ENCODE data around the gene ARFGEF3. TPM values are rescaled to one million over a fixed set of nuclear protein-coding genes. Genes with fewer than 3 reads are reported as not detected.
"Not testable (repeated sequence)": the region's sequence is repeated elsewhere in the genome, so short reads cannot be mapped to it uniquely, and the experiment has no call there.

ARFGEF3 gene
- total RNA-seq, 1 donor from 2014 or later: 5.1 TPM

DNA sequence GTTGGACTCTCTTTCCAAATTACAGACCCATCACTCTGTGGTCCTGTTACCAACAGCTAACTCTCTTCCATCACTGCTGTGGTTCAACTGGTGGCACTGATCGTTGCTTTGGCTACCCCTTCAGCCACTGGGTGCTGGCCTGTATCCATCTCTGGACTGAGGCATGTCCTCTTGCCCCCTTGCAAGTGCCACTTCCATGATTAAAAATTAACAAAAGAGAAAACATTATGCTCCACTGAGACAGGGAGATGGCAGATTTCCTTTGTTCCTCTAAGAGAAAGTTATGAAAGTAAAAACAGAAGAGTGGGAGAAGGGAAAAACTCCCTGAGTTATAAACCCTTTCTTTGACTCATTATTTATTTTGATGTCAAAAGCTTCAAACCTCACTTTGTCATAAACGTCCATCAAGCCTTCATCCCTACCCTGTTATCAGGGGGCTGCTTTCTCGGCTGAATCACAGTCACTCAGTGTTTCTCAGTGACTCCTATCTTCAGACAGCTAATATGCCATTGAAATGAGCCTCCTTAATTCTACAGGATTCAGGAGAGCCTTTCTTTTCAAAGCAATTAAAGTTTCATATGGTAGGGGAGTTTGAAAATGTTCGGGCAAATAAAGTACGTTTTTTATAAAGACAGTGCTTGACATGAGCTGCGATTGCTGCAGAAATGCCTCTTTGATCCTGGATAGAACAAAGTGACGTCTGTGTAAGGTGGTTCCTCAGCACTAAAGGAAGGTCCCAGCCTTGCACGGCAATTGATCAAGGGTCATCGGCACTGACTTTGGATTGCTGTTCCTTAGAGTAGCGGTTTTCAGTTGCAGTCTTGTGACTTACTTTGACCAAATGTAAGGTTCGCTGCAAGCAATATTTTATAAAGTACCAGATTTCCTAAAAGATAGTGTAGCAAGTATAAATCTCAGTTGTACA is 106.5 kb downstream of the ARFGEF3 start:
- no peak for DNase-seq (ENCODE audit: extremely low read depth, low read depth, low spot score)

DNA sequence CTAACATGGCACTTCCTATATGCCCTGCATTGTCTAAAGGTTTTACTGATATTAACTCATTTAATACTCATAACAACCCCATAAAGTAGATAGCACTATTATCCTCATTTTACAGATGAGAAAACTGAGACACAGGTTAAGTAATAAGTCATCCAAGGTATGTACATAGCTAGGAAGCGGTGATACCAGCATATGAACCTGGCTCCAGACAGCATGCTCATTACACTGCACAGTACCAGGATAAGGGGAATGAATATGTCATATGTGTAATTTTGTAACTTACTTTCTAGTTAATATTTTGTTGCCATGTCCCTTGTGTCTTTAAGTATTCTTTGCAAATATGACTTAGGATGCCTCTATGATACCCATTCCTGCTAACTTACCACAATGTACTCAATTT is 109.7 kb downstream of the ARFGEF3 start:
- no peak for DNase-seq (ENCODE audit: extremely low read depth, low read depth, low spot score)

- no peak for DNase-seq (ENCODE audit: extremely low read depth, low read depth, low spot score)
These were observed 111.0 kb downstream of the ARFGEF3 start for GRCh38 chr6:138272533-138273315.

- no peak for DNase-seq (ENCODE audit: extremely low read depth, low read depth, low spot score)
These were observed 114.2 kb downstream of the ARFGEF3 start for GRCh38 chr6:138275976-138276375.

DNA sequence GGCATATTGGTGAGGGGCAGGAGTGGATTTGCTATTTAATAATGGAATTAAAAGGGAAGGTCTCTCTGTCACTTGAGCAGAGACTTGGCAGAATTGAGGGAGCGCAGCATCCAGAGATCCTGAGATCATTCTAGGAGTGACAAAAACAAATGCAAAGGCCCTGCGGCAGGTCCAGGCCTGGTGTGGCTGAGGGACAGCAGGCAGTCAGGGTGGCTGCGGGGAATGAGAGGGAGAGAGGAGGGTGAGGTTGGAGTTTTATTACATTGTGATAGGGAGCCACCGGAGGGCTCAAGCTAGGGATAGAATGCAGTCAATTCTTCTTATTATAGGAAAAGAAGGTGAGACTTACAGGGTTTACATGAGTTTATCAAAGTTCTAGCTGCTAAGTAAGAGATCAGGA is 116.1 kb downstream of the ARFGEF3 start:
- no peak for DNase-seq (ENCODE audit: extremely low read depth, low read depth, low spot score)

DNA sequence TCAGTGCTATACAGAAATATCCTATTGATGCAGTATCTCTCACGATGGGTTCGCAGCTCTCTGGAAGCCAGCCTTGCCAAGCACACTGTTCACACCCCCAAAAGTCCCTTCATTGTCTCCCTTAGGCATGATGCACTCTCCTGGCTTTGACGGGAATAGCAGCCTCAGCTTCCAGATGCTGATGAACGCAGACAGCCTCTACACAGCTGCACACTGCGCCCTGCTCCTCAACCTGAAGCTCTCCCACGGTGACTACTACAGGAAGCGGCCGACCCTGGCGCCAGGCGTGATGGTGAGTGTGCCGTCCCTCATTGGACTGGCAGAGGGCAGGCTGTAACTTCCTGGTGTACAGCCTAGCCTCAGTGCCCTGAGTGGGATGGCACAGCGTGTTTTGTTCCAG is 116.6 kb downstream of the ARFGEF3 start:
- DNase-seq (ENCODE audit: extremely low read depth, low read depth, low spot score): no peak

DNA sequence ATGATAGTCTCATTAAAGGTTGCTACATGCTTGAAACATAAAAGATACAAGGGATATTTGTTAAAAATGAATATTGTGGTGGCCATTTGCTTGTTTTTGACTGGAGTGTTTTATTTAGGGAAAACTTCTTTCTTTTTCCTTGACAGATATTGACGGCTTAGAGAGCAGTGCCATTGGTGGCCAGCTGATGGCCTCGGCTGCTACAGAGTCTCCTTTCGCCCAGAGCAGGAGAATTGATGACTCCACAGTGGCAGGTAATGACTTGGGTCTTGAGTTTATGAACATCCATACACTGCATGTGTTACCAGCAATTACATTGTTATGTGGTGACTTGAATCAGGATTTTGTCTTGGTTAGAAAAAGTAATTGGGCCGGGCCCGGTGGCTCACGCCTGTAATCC is 124.1 kb downstream of the ARFGEF3 start:
- DNase-seq (ENCODE audit: extremely low read depth, low read depth, low spot score): no peak

DNA sequence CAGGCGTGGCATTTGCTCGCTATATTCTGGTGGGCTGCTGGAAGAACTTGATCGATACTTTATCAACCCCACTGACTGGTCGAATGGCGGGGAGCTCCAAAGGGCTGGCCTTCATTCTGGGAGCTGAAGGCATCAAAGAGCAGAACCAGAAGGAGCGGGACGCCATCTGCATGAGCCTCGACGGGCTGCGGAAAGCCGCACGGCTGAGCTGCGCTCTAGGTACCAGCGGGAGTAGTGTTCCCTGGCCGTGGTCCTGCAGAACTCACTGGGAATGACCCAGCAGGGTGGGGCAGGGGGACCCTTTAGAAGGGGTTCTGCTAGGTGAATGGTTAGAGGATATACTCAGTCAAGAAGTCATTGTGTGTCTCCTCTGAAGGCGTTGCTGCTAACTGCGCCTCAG is 125.0 kb downstream of the ARFGEF3 start:
- no peak for DNase-seq (ENCODE audit: extremely low read depth, low read depth, low spot score)

GRCh38 chr6:138287144-138287955 is 125.6 kb downstream of the ARFGEF3 start:
- DNase-seq (ENCODE audit: extremely low read depth, low read depth, low spot score): no peak

- DNase-seq (ENCODE audit: extremely low read depth, low read depth, low spot score): not testable (repeated sequence)
These were observed 126.8 kb downstream of the ARFGEF3 start for GRCh38 chr6:138288428-138289085.

GRCh38 chr6:138289739-138290138 is 128.0 kb downstream of the ARFGEF3 start:
- DNase-seq (ENCODE audit: extremely low read depth, low read depth, low spot score): no peak

- DNase-seq (ENCODE audit: extremely low read depth, low read depth, low spot score): no peak
These were observed 128.8 kb downstream of the ARFGEF3 start for GRCh38 chr6:138290423-138290962.

DNA sequence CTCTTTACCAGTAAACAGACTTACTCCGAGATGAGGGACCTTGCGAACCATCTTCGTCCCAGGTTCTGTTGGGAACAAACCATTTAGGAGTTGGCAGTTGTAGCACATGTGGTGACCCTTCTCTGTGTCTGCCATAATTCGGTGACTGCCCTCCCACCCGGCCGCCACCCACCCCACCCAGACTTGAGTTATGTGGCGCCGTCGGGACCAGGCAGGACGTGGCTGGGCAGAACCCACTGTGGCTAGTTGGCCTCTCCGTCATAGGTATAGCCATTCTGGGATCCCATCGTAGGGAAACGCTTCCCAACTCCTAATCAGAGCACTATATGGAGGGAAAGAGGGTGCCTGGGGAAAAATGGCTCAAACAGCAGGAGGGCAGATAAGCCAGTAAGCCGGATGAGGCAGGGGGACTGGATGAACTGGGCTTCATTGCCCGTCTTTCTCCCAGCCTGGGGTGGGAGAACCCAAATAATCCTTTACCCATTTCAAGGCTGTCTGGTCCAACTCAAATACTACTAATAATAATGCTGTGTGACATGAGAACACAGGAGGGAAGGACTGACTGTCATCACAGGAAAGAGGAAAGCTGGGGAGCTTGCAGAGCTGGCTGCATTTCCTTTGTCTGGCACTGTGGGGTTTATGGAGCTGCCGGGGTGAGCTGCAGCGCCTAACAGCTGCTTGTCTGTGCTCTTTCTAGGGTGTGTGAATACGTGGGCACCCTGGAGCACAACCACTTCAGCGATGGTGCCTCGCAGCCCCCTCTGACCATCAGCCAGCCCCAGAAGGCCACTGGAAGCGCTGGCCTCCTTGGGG is 129.5 kb downstream of the ARFGEF3 start:
- no peak for DNase-seq (ENCODE audit: extremely low read depth, low read depth, low spot score)

DNA sequence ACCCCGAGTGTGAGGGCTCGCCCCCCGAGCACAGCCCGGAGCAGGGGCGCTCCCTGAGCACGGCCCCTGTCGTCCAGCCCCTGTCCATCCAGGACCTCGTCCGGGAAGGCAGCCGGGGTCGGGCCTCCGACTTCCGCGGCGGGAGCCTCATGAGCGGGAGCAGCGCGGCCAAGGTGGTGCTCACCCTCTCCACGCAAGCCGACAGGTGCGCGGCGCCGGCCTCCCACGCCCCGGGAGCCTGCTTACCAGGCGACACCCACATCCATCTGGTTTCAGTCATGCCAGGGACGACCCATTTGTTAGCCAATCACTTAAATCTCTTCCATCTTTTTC is 130.1 kb downstream of the ARFGEF3 start:
- no peak for DNase-seq (ENCODE audit: extremely low read depth, low read depth, low spot score)

- no peak for DNase-seq (ENCODE audit: extremely low read depth, low read depth, low spot score)
These were observed 130.7 kb downstream of the ARFGEF3 start for GRCh38 chr6:138292482-138292881.

- DNase-seq (ENCODE audit: extremely low read depth, low read depth, low spot score): no peak
These were observed 132.0 kb downstream of the ARFGEF3 start for GRCh38 chr6:138293428-138294395.

DNA sequence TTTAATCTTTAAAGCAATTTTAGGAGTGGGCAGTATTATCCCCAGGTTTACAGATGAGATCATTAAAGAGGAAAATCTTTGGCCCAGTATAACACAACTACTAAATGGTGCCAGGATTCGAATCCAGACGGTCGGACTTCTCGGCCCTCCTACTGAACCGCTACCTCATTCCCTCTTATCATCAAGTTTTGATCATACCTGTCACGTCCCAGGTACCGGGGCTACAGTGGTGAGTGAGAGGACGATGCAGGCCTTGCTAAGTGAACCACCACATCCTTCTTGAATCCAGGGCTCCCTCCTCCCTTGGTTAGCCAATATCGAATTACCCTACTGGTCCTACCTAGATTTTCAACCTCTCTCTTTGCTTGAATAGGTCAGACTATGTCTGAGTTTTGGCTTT is 134.6 kb downstream of the ARFGEF3 start:
- no peak for DNase-seq (ENCODE audit: extremely low read depth, low read depth, low spot score)

GRCh38 chr6:138296786-138297185 is 135.0 kb downstream of the ARFGEF3 start:
- DNase-seq (ENCODE audit: extremely low read depth, low read depth, low spot score): no peak
